A673 (cell line): ENCODE results near the gene SRGAP1. TPM values are rescaled to one million over a fixed set of nuclear protein-coding genes. Genes with fewer than 3 reads are reported as not detected.

Experiments
- BruUV-seq: library from RNA; stranded (reverse); fragments of 400-500 nt; replicated peaks from 2 replicates; lab custom pipeline; 2021; lab: Mats Ljungman, UMichigan
- CTCF ChIA-PET: fragments of 300-600 bp; sonication (Branson Sonifier 250); formaldehyde crosslinking; loops from one replicate; lab custom pipeline; 2022; ENCODE audit warnings: antibody characterized with exemption; lab: Charles Lee
- POLR2A ChIA-PET: fragments of 300-600 bp; sonication (Branson Sonifier 250); formaldehyde crosslinking; loops from one replicate; lab custom pipeline; 2022; ENCODE audit warnings: antibody characterized with exemption; ENCODE audit not compliant: low non-redundant PET; lab: Charles Lee
- DNase-seq: peaks from one replicate; pipeline ENCODE4 v3.0.0-alpha.2; 2015; ENCODE audit warnings: low spot score
- H3K27ac ChIP-seq: fragments of 200-600 bp; sonication (generic); 2 replicates; pipeline ENCODE4 v1.5.1; 2016; ENCODE audit warnings: mixed run types, low read depth, mild to moderate bottlenecking, mixed read lengths, antibody characterized with exemption, low read length; ENCODE audit not compliant: poor library complexity, severe bottlenecking
- H3K27me3 ChIP-seq: fragments of 200-600 bp; sonication (generic); replicated peaks from 2 replicates; pipeline ENCODE4 v1.6.1; 2017; ENCODE audit warnings: mixed run types, low read depth, mild to moderate bottlenecking, mixed read lengths, antibody characterized with exemption, low read length; ENCODE audit not compliant: insufficient read depth, poor library complexity
- H3K36me3 ChIP-seq: fragments of 200-600 bp; sonication (generic); 2 replicates; pipeline ENCODE4 v1.6.1; 2016; ENCODE audit warnings: mixed run types, mild to moderate bottlenecking, mixed read lengths, antibody characterized with exemption, low read length; ENCODE audit not compliant: insufficient read depth, poor library complexity, severe bottlenecking
- H3K4me1 ChIP-seq: fragments of 200-600 bp; sonication (generic); 2 replicates; pipeline ENCODE4 v1.6.1; 2017; ENCODE audit warnings: mixed run types, mild to moderate bottlenecking, mixed read lengths, antibody characterized with exemption, low read length; ENCODE audit not compliant: insufficient read depth, poor library complexity, severe bottlenecking
- H3K4me3 ChIP-seq: fragments of 200-600 bp; sonication (generic); 2 replicates; pipeline ENCODE4 v1.5.1; 2016; ENCODE audit warnings: low read depth, mixed run types, mild to moderate bottlenecking, mixed read lengths, low read length; ENCODE audit not compliant: poor library complexity, severe bottlenecking
- H3K9me3 ChIP-seq: fragments of 200-600 bp; sonication (generic); 2 replicates; pipeline ENCODE4 v1.6.1; 2016; ENCODE audit warnings: mixed run types, low read depth, mild to moderate bottlenecking, mixed read lengths, antibody characterized with exemption, low read length; ENCODE audit not compliant: poor library complexity, severe bottlenecking
- CTCF ChIP-seq: fragments of 300-800, 200-600 bp; sonication (generic); conservative IDR thresholded peaks from 2 replicates; pipeline ENCODE4 v1.5.1; 2017; ENCODE audit warnings: low read depth, mild to moderate bottlenecking, antibody characterized with exemption, low read length, moderate library complexity, mixed read lengths
- EZH2 ChIP-seq: fragments of 200-600 bp; sonication (generic); IDR thresholded peaks from 2 replicates; pipeline ENCODE4 v1.6.1; 2017; ENCODE audit warnings: borderline replicate concordance, low read depth, mild to moderate bottlenecking, mixed read lengths, antibody characterized with exemption, low read length; ENCODE audit not compliant: poor library complexity, severe bottlenecking
- intact Hi-C: fragments of 100-400 bp; cut with micrococcal nuclease; formaldehyde crosslinking; loops from one replicate; pipeline ENCODE4 v1.10.0; 2022; ENCODE audit not compliant: unreplicated experiment
- total RNA-seq: library from RNA; stranded (reverse); gene quantifications from 2 replicates; pipeline ENCODE4 v1.2.3, GENCODE V29; 2021

The SRGAP1 gene
- total RNA-seq, 1 experiment from 2014 or later: 9.7 TPM

GRCh38 chr12:64088431-64089349 is 244.2 kb downstream of the SRGAP1 start:
- peak overlapping the region; percentile 75 for H3K27ac ChIP-seq
- H3K9me3 ChIP-seq: no peaks in the 10 kb centered on the region
- BruUV-seq: TSS peak; percentile 81
- peak overlapping the region; percentile 1 for H3K4me3 ChIP-seq
- ChIA-PET CTCF (interaction anchor here (0.5 kb wide), 1 partner anchor 168 kb away, joined by 5 read pairs; no protein-coding TSS in a partner anchor), POLR2A (no interaction called here)
- TF ChIP-seq CTCF: no peak
- no peak for TF ChIP-seq EZH2
- no peaks in the 10 kb centered on the region for H3K27me3 ChIP-seq
- H3K36me3 ChIP-seq: no peaks in the 10 kb centered on the region
- peaks cover 79% of the 10 kb centered on the region for H3K4me1 ChIP-seq
- DNase-seq: peak; percentile 96
- intact Hi-C loops: no loop called here

GRCh38 chr12:64090047-64090446 is 245.5 kb downstream of the SRGAP1 start:
- no TSS peak for BruUV-seq
- intact Hi-C loops: no loop called here
- Histone ChIP-seq H3K4me3 (no peak overlapping the region), H3K9me3 (no peaks in the 10 kb centered on the region), H3K27me3 (no peaks in the 10 kb centered on the region), H3K4me1 (peaks cover 74% of the 10 kb centered on the region), H3K27ac (peak overlapping the region; percentile 75), H3K36me3 (no peaks in the 10 kb centered on the region)
- CTCF ChIA-PET: no interaction called here
- DNase-seq: no peak
- TF ChIP-seq CTCF (no peak), EZH2 (no peak)
- POLR2A ChIA-PET: no interaction called here

- peak; percentile 53 for DNase-seq
- TF ChIP-seq EZH2 (no peak), CTCF (no peak)
- no TSS peak for BruUV-seq
- H3K4me3 ChIP-seq: no peak overlapping the region
- intact Hi-C loops: no loop called here
- ChIA-PET CTCF (no interaction called here), POLR2A (no interaction called here)
- H3K27ac ChIP-seq: peak overlapping the region; percentile 52
- no peaks in the 10 kb centered on the region for H3K9me3 ChIP-seq
- H3K4me1 ChIP-seq: peaks cover 72% of the 10 kb centered on the region
- H3K36me3 ChIP-seq: no peaks in the 10 kb centered on the region
- H3K27me3 ChIP-seq: no peaks in the 10 kb centered on the region
These were observed 246.7 kb downstream of the SRGAP1 start for GRCh38 chr12:64091186-64091585.
